DND-41 (cell line): Measurements from ENCODE around the gene ZNF3.

Experiments
- ATAC-seq: fragments of 200-7000 bp; cut with Tn5 transposase; 3 replicates; pipeline ENCODE4 v1.9.1; 2021; ENCODE audit warnings: low read depth; ENCODE audit not compliant: insufficient read depth
- DNase-seq: peaks from one replicate; pipeline ENCODE4 v3.0.0-alpha.2; 2020
- H2AFZ ChIP-seq: 2 replicates; pipeline ENCODE4 v1.6.0; 2012; ENCODE audit warnings: low read depth, low read length
- H3K27ac ChIP-seq: 2 replicates; pipeline ENCODE4 v1.5.1; 2012; ENCODE audit warnings: low read length, inconsistent platforms
- H3K27me3 ChIP-seq: fragments of 200-600 bp; sonication (generic); 2 replicates; pipeline ENCODE4 v1.6.0; 2012; ENCODE audit warnings: low read length, mild to moderate bottlenecking, inconsistent platforms; ENCODE audit not compliant: insufficient read depth, poor library complexity
- H3K36me3 ChIP-seq: 2 replicates; pipeline ENCODE4 v1.5.1; 2012; ENCODE audit warnings: low read length, inconsistent platforms; ENCODE audit not compliant: insufficient read depth
- H3K4me1 ChIP-seq: 2 replicates; pipeline ENCODE4 v1.5.1; 2012; ENCODE audit warnings: mild to moderate bottlenecking, low read length; ENCODE audit not compliant: insufficient read depth
- H3K4me2 ChIP-seq: 2 replicates; pipeline ENCODE4 v1.6.0; 2012; ENCODE audit warnings: mild to moderate bottlenecking, moderate library complexity, low read length, inconsistent platforms; ENCODE audit not compliant: insufficient read depth
- H3K4me3 ChIP-seq, 2 experiments: fragments of 200-600 bp in 1 of 2; shearing (Covaris generic) in 1 of 2; 2 replicates each; pipeline ENCODE4 v1.5.1; 2012 to 2016; ENCODE audit warnings: inconsistent platforms in 2 of 2, low read length in 2 of 2, mild to moderate bottlenecking in 2 of 2, low read depth in 1 of 2, moderate library complexity in 1 of 2
- H3K79me2 ChIP-seq: 2 replicates; pipeline ENCODE4 v1.6.0; 2012; ENCODE audit warnings: low read length, inconsistent platforms; ENCODE audit not compliant: insufficient read depth
- H3K9ac ChIP-seq: 2 replicates; pipeline ENCODE4 v1.6.0; 2012; ENCODE audit warnings: low read depth, mild to moderate bottlenecking, inconsistent platforms, low read length, moderate library complexity
- H3K9me3 ChIP-seq: 2 replicates; pipeline ENCODE4 v1.5.1; 2012; ENCODE audit warnings: low read length, moderate library complexity, mild to moderate bottlenecking, inconsistent platforms; ENCODE audit not compliant: insufficient read depth, severe bottlenecking
- H4K20me1 ChIP-seq: 2 replicates; pipeline ENCODE4 v1.6.0; 2012; ENCODE audit warnings: low read length; ENCODE audit not compliant: insufficient read depth
- EZH2 ChIP-seq: IDR thresholded peaks from 3 replicates; pipeline ENCODE4 v1.6.1; 2012; ENCODE audit warnings: borderline replicate concordance, low read depth, mild to moderate bottlenecking, moderate library complexity, low read length, inconsistent platforms; ENCODE audit not compliant: severe bottlenecking
- TF ChIP-seq, protein P1 (sequence below): IDR thresholded peaks from 2 replicates; pipeline ENCODE4 v1.5.1; 2012; ENCODE audit warnings: borderline replicate concordance, low read length, moderate library complexity, mild to moderate bottlenecking; ENCODE audit not compliant: poor library complexity, severe bottlenecking; ENCODE audit errors: extremely low read depth

Gene ZNF3

DNA sequence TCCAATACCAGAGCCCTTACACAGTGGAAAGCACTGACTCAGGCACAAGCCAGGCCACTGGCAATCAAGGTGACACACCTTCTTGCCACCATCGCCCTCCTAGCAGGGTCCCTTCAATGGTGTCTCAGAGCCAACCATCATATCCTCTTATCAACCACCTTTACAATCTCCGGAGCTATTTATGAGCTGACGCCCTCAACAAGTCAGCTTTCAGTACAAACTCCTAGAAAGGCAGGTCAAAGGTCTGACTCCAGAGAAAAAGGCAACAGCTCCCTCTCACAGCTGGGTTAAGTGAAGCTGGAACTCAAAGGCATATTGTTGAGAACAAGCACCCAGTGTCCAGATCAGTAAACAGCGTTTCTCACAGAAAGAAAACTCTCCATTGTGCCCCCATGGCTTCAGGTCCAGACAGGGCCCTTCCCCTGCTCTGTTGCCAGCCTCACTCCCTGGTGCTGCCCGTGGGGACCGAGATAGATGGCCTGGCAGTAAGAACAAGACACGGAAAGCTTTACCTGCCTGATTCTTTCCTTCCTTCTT lies 2.4 kb downstream of the ZNF3 start:
- peaks cover 70% of the 10 kb centered on the region for H3K79me2 ChIP-seq
- H4K20me1 ChIP-seq = peaks cover 21% of the 10 kb centered on the region
- ATAC-seq (no peak), DNase-seq (no peak)
- H3K4me1 ChIP-seq = peaks cover 34% of the 10 kb centered on the region
- peak overlapping the region; percentile 90; the same call in 1 of the 2 replicates for H3K9ac ChIP-seq
- H2AFZ ChIP-seq = no peak overlapping the region
- H3K4me2 ChIP-seq = peak overlapping the region; percentile 79
- peak overlapping the region in 1 of 2 experiments; percentile 92; a peak in 1 of 4 replicates for H3K4me3 ChIP-seq
- no peak for TF ChIP-seq EZH2
- TF ChIP-seq, protein P1, sequence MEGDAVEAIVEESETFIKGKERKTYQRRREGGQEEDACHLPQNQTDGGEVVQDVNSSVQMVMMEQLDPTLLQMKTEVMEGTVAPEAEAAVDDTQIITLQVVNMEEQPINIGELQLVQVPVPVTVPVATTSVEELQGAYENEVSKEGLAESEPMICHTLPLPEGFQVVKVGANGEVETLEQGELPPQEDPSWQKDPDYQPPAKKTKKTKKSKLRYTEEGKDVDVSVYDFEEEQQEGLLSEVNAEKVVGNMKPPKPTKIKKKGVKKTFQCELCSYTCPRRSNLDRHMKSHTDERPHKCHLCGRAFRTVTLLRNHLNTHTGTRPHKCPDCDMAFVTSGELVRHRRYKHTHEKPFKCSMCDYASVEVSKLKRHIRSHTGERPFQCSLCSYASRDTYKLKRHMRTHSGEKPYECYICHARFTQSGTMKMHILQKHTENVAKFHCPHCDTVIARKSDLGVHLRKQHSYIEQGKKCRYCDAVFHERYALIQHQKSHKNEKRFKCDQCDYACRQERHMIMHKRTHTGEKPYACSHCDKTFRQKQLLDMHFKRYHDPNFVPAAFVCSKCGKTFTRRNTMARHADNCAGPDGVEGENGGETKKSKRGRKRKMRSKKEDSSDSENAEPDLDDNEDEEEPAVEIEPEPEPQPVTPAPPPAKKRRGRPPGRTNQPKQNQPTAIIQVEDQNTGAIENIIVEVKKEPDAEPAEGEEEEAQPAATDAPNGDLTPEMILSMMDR = no peak
- H3K27me3 ChIP-seq = no peaks in the 10 kb centered on the region
- no peak overlapping the region for H3K27ac ChIP-seq
- no peaks in the 10 kb centered on the region for H3K9me3 ChIP-seq
- H3K36me3 ChIP-seq = peaks cover 64% of the 10 kb centered on the region

DNA sequence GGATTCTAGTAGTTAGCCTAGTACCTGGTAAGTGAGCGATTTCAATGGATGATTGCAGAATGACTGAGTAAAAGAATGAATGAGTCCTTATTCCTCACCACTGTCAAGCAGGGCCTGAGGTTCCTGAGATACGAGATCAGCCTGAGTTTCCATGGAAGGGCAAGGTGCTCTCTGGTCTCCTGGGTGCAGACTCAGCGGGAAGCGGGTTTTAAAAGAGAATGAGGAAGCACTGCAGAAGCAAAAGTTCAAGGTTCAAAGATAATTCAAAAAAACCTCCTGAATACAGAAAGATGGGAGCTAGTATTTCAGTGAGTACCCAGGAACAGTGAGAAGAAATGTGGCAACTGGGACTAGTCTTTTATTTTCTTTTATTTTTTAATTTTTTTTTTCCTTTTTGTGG lies 4.3 kb downstream of the ZNF3 start:
- no peaks in the 10 kb centered on the region for H3K27me3 ChIP-seq
- H3K36me3 ChIP-seq = peaks cover 83% of the 10 kb centered on the region
- DNase-seq = no peak
- no peak overlapping the region for H3K4me3 ChIP-seq
- no peak overlapping the region for H3K4me2 ChIP-seq
- peaks cover 21% of the 10 kb centered on the region for H4K20me1 ChIP-seq
- H2AFZ ChIP-seq = no peak overlapping the region
- ATAC-seq = no peak
- peaks cover 30% of the 10 kb centered on the region for H3K4me1 ChIP-seq
- H3K79me2 ChIP-seq = peaks cover 71% of the 10 kb centered on the region
- peaks cover 8% of the 10 kb centered on the region for H3K9me3 ChIP-seq
- no peak overlapping the region for H3K27ac ChIP-seq
- TF ChIP-seq EZH2 = no peak
- TF ChIP-seq, protein P1 = no peak
- no peak overlapping the region for H3K9ac ChIP-seq

GRCh38 chr7:100075418-100075817 lies 6.1 kb downstream of the ZNF3 start:
- no peak for TF ChIP-seq EZH2
- TF ChIP-seq, protein P1 = no peak
- Histone ChIP-seq H4K20me1 (peaks cover 21% of the 10 kb centered on the region), H3K9ac (no peak overlapping the region), H3K36me3 (peaks cover 95% of the 10 kb centered on the region), H3K27me3 (no peaks in the 10 kb centered on the region), H3K79me2 (peaks cover 59% of the 10 kb centered on the region), H2AFZ (no peak overlapping the region), H3K27ac (no peak overlapping the region), H3K4me2 (no peak overlapping the region), H3K9me3 (peaks cover 24% of the 10 kb centered on the region), H3K4me3 (no peak overlapping the region), H3K4me1 (peaks cover 20% of the 10 kb centered on the region)
- ATAC-seq (no peak), DNase-seq (no peak)

DNA sequence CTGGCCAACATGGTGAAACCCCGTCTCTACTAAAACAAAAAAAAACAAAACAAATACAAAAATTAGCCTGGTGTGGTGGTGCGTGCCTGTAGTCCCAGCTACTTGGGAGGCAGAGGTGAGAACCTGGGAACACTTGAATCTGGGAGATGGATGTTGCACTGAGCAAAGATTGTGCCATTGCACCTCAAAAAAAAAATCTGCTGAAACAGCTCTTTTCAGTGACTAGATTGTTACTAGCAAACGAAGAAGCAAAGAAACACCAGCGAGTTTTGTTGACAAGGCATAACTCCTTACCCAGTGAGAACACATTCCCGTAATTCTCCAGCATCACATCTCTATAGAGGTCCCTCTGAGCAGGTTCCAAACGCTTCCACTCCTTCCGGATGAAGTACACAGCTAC lies 6.7 kb downstream of the ZNF3 start:
- peaks cover 17% of the 10 kb centered on the region for H4K20me1 ChIP-seq
- DNase-seq (no peak), ATAC-seq (no peak)
- peaks cover 53% of the 10 kb centered on the region for H3K79me2 ChIP-seq
- H3K4me3 ChIP-seq = no peak overlapping the region
- H3K27ac ChIP-seq = no peak overlapping the region
- H2AFZ ChIP-seq = no peak overlapping the region
- no peak overlapping the region for H3K9ac ChIP-seq
- peaks cover 96% of the 10 kb centered on the region for H3K36me3 ChIP-seq
- H3K27me3 ChIP-seq = no peaks in the 10 kb centered on the region
- H3K4me2 ChIP-seq = no peak overlapping the region
- TF ChIP-seq, protein P1 = no peak
- peaks cover 24% of the 10 kb centered on the region for H3K9me3 ChIP-seq
- H3K4me1 ChIP-seq = peaks cover 14% of the 10 kb centered on the region
